Breast epithelium (tissue), 4 donors: ENCODE data around the gene POLA1. TPM values are rescaled to one million over a fixed set of nuclear protein-coding genes. Genes with fewer than 3 reads are reported as not detected.

Experiments
- DNase-seq, 2 donors: peaks; one replicate each; pipeline ENCODE4 v3.0.0-alpha.2; 2019; ENCODE audit warnings: low spot score in 2 of 2
- H3K27ac ChIP-seq, 2 donors: fragments of 200-600 bp; sonication (generic) in 1 of 2; one replicate each; pipeline ENCODE4 v1.5.1; 2016 to 2019; ENCODE audit warnings: mild to moderate bottlenecking in 1 of 2
- H3K27me3 ChIP-seq, 2 donors: fragments of 200-600 bp; sonication (generic) in 1 of 2; one replicate each; pipeline versions ENCODE4 v1.5.1 to v1.6.0; 2017 to 2019; ENCODE audit warnings: control low read depth in 1 of 2, mild to moderate bottlenecking in 1 of 2
- H3K36me3 ChIP-seq: fragments of 200-600 bp; one replicate; pipeline ENCODE4 v1.5.1; 2019
- H3K4me1 ChIP-seq, 2 donors: fragments of 200-600 bp; sonication (generic); one replicate each; pipeline ENCODE4 v1.5.1; 2016 to 2019; ENCODE audit warnings: control low read depth in 1 of 2
- H3K4me3 ChIP-seq, 3 donors: fragments of 200-600 bp; sonication (generic); 1 replicate in 2 of 3; 2 replicates in 1 of 3; pipeline ENCODE4 v1.5.1; 2016 to 2019; ENCODE audit warnings: mild to moderate bottlenecking in 3 of 3, moderate library complexity in 2 of 3
- H3K9me3 ChIP-seq, 2 donors: fragments of 200-600 bp; sonication (generic) in 1 of 2; one replicate each; pipeline ENCODE4 v1.5.1; 2016 to 2019; ENCODE audit warnings: control low read depth in 1 of 2
- CTCF ChIP-seq, 3 donors: fragments of 450-650 bp; IDR thresholded peaks; one replicate each; pipeline ENCODE4 v1.5.1; 2016 to 2017; ENCODE audit warnings: antibody characterized with exemption in 3 of 3, mild to moderate bottlenecking in 3 of 3, moderate library complexity in 3 of 3
- POLR2A ChIP-seq: fragments of 450-650 bp; IDR thresholded peaks from one replicate; pipeline ENCODE4 v1.6.1; 2016; ENCODE audit warnings: antibody characterized with exemption, mild to moderate bottlenecking, moderate library complexity
- POLR2AphosphoS5 ChIP-seq, 3 donors: sonication (generic); formaldehyde crosslinking; IDR thresholded peaks; one replicate each; pipeline ENCODE4 v1.6.1; 2017; ENCODE audit warnings: antibody characterized with exemption in 3 of 3
- intact Hi-C: fragments of 100-400 bp; cut with DNase I; formaldehyde crosslinking; loops from one replicate; pipeline ENCODE4 v1.15.1; 2023; ENCODE audit warnings: low total_unique reads
- total RNA-seq, 3 donors: library from RNA; depleted of rRNA; stranded (reverse); fragments of >200 nt; gene quantifications; one replicate each; pipeline ENCODE4 v1.1.0, GENCODE V29; 2016

Gene POLA1
- total RNA-seq, 3 donors from 2014 or later, result 8.2 to 21.8 (median 20.3) TPM

- Histone ChIP-seq H3K9me3 (peaks cover 0 to 5% of the 10 kb centered on the region in 2 donors), H3K4me1 (no peaks in the 10 kb centered on the region), H3K4me3 (no peak overlapping the region), H3K27ac (no peak overlapping the region), H3K27me3 (peaks cover 10 to 100% of the 10 kb centered on the region in 2 donors), H3K36me3 (no peaks in the 10 kb centered on the region)
- no peak for DNase-seq
- intact Hi-C loops, result no loop called here
- TF ChIP-seq CTCF (IDR thresholded peaks at IDR 0.05), result no peak
- TF ChIP-seq POLR2AphosphoS5 (IDR thresholded peaks at IDR 0.05), result no peak
- TF ChIP-seq POLR2A, result no peak
Observed at GRCh38 chrX:25018682-25019081, 325.0 kb downstream of the POLA1 start.

- peak overlapping the region in 1 of 3 donors; percentile 41 for H3K4me3 ChIP-seq
- peaks cover 0 to 5% of the 10 kb centered on the region in 2 donors for H3K9me3 ChIP-seq
- intact Hi-C loops, result no loop called here
- no peak for TF ChIP-seq POLR2A
- no peak for TF ChIP-seq POLR2AphosphoS5 (IDR thresholded peaks at IDR 0.05)
- no peak for TF ChIP-seq CTCF (IDR thresholded peaks at IDR 0.05)
- no peak for DNase-seq
- H3K27me3 ChIP-seq, result peaks cover 10 to 98% of the 10 kb centered on the region in 2 donors
- no peaks in the 10 kb centered on the region for H3K36me3 ChIP-seq
- H3K4me1 ChIP-seq, result no peaks in the 10 kb centered on the region
- H3K27ac ChIP-seq, result no peak overlapping the region
Observed at GRCh38 chrX:25019707-25020390, 326.1 kb downstream of the POLA1 start.

- Histone ChIP-seq H3K36me3 (no peaks in the 10 kb centered on the region), H3K4me3 (peak overlapping the region in 1 of 3 donors; percentile 41), H3K4me1 (no peaks in the 10 kb centered on the region), H3K9me3 (peaks cover 0 to 3% of the 10 kb centered on the region in 2 donors), H3K27ac (no peak overlapping the region), H3K27me3 (peaks cover 9 to 98% of the 10 kb centered on the region in 2 donors)
- no peak for DNase-seq
- TF ChIP-seq CTCF (IDR thresholded peaks at IDR 0.05) (no peak), POLR2AphosphoS5 (IDR thresholded peaks at IDR 0.05) (no peak), POLR2A (no peak)
- intact Hi-C loops, result no loop called here
Observed at GRCh38 chrX:25020391-25020904, 326.7 kb downstream of the POLA1 start.

- intact Hi-C loops, result no loop called here
- no peak for DNase-seq
- no peaks in the 10 kb centered on the region for H3K9me3 ChIP-seq
- no peaks in the 10 kb centered on the region for H3K4me1 ChIP-seq
- peak overlapping the region in 1 of 3 donors; percentile 41 for H3K4me3 ChIP-seq
- H3K36me3 ChIP-seq, result no peaks in the 10 kb centered on the region
- no peak for TF ChIP-seq POLR2AphosphoS5 (IDR thresholded peaks at IDR 0.05)
- no peak for TF ChIP-seq CTCF (IDR thresholded peaks at IDR 0.05)
- TF ChIP-seq POLR2A, result no peak
- no peak overlapping the region for H3K27ac ChIP-seq
- H3K27me3 ChIP-seq, result peaks cover 8 to 98% of the 10 kb centered on the region in 2 donors
Observed at GRCh38 chrX:25020905-25021449, 327.3 kb downstream of the POLA1 start.
